SK-N-SH (cell line): ENCODE data around the gene PPP2R5C. TPM values are rescaled to one million over a fixed set of nuclear protein-coding genes. Genes with fewer than 3 reads are reported as not detected.
"Not testable (repeated sequence)": the region's sequence is repeated elsewhere in the genome, so short reads cannot be mapped to it uniquely, and the experiment has no call there.

Experiments
- CTCF ChIA-PET: fragments of 300-600, 350-600 bp; formaldehyde crosslinking; extraction: SDS; loops from one replicate; lab custom pipeline; 2021; lab: Yijun Ruan, JAX
- POLR2A ChIA-PET: fragments of 350-600 bp; sonication (Branson Sonifier 250); formaldehyde crosslinking; extraction: SDS; loops from one replicate; lab custom pipeline; 2020; ENCODE audit warnings: antibody characterized with exemption, inconsistent platforms; lab: Yijun Ruan, JAX
- DNase-seq: peaks from one replicate; pipeline ENCODE4 v3.0.0; 2012
- H2AFZ ChIP-seq: fragments of 200-600 bp; sonication (generic); 2 replicates; pipeline ENCODE4 v1.8.1; 2016; ENCODE audit warnings: antibody characterized with exemption, mild to moderate bottlenecking, low read depth
- H3F3A ChIP-seq: fragments of 200-600 bp; sonication (generic); replicated peaks from 2 replicates; pipeline ENCODE3; 2016; ENCODE audit warnings: antibody characterized with exemption, mild to moderate bottlenecking; ENCODE audit not compliant: insufficient read depth
- H3K27ac ChIP-seq, 2 experiments: fragments of 200-500 bp in 1 of 2; fragments of 200-600 bp in 1 of 2; sonication (Bioruptor generic) in 1 of 2; sonication (generic), shearing (Covaris generic) in 1 of 2; 2 replicates each; pipeline versions ENCODE4 v1.5.1 to v1.6.1; 2014 to 2016; ENCODE audit warnings: low read depth in 2 of 2, inconsistent platforms in 1 of 2, low read length in 1 of 2, mild to moderate bottlenecking in 1 of 2, mixed read lengths in 1 of 2
- H3K27me3 ChIP-seq: fragments of 200-600 bp; sonication (generic), shearing (Covaris generic); 2 replicates; pipeline ENCODE4 v1.6.1; 2016; ENCODE audit warnings: mixed run types; ENCODE audit not compliant: insufficient read depth
- H3K36me3 ChIP-seq, 2 experiments: fragments of 200-500 bp in 1 of 2; fragments of 200-600 bp in 1 of 2; sonication (Bioruptor generic) in 1 of 2; sonication (generic) in 1 of 2; replicated peaks in 1 of 2; 2 replicates each; pipeline versions ENCODE3 to v1.5.1; 2014 to 2016; ENCODE audit warnings: low read length in 1 of 2, mild to moderate bottlenecking in 1 of 2; ENCODE audit not compliant: insufficient read depth in 2 of 2, control insufficient read depth in 1 of 2
- H3K4me1 ChIP-seq, 2 experiments: fragments of 200-500 bp in 1 of 2; fragments of 200-600 bp in 1 of 2; sonication (Bioruptor generic) in 1 of 2; sonication (generic), shearing (Covaris generic) in 1 of 2; 2 replicates each; pipeline versions ENCODE4 v1.5.1 to v1.6.1; 2014 to 2016; ENCODE audit warnings: low read depth in 1 of 2, low read length in 1 of 2, mixed run types in 1 of 2; ENCODE audit not compliant: insufficient read depth in 2 of 2, control insufficient read depth in 1 of 2
- H3K4me2 ChIP-seq: fragments of 200-600 bp; sonication (generic), shearing (Covaris generic); 2 replicates; pipeline ENCODE4 v1.6.1; 2017; ENCODE audit warnings: mixed run types
- H3K4me3 ChIP-seq, 2 experiments: fragments of 200-500 bp in 1 of 2; fragments of 200-600 bp in 1 of 2; sonication (Bioruptor generic) in 1 of 2; sonication (generic), shearing (Covaris generic) in 1 of 2; 2 replicates each; pipeline versions ENCODE4 v1.5.1 to v1.8.1; 2014 to 2016; ENCODE audit warnings: low read depth in 2 of 2, inconsistent platforms in 1 of 2, low read length in 1 of 2, mild to moderate bottlenecking in 1 of 2, mixed read lengths in 1 of 2, moderate library complexity in 1 of 2
- H3K79me2 ChIP-seq: fragments of 200-600 bp; sonication (generic); 2 replicates; pipeline ENCODE4 v1.8.1; 2017; ENCODE audit warnings: mild to moderate bottlenecking; ENCODE audit not compliant: insufficient read depth
- H3K9ac ChIP-seq: fragments of 200-600 bp; sonication (generic); 2 replicates; pipeline ENCODE4 v1.6.1; 2017; ENCODE audit warnings: mixed run types
- H3K9me2 ChIP-seq: fragments of 200-600 bp; sonication (generic); 2 replicates; pipeline ENCODE4 v1.6.1; 2017; ENCODE audit warnings: mixed run types
- H3K9me3 ChIP-seq: fragments of 200-600 bp; sonication (generic); 2 replicates; pipeline ENCODE4 v1.6.1; 2017; ENCODE audit warnings: mixed run types, mild to moderate bottlenecking, moderate library complexity
- H4K20me1 ChIP-seq: fragments of 200-600 bp; sonication (generic); 2 replicates; pipeline ENCODE4 v1.6.1; 2017; ENCODE audit warnings: mild to moderate bottlenecking, mixed run types; ENCODE audit not compliant: insufficient read depth
- EZH2phosphoT487 ChIP-seq: fragments of 200-600 bp; sonication (generic); IDR thresholded peaks from 2 replicates; pipeline ENCODE4 v1.6.1; 2017; ENCODE audit warnings: low read depth, mixed run types, mild to moderate bottlenecking, antibody characterized with exemption, moderate library complexity, borderline replicate concordance
- FOSL2 ChIP-seq: IDR thresholded peaks from 2 replicates; pipeline ENCODE4 v1.4.0; 2012; ENCODE audit warnings: low read depth, mild to moderate bottlenecking, moderate library complexity, borderline replicate concordance
- FOXM1 ChIP-seq: IDR thresholded peaks from 2 replicates; pipeline ENCODE4 v1.4.0; 2012; ENCODE audit warnings: low read depth, mild to moderate bottlenecking
- GABPA ChIP-seq: IDR thresholded peaks from 2 replicates; pipeline ENCODE4 v1.4.0; 2012; ENCODE audit warnings: low read depth, mild to moderate bottlenecking
- JUND ChIP-seq: IDR thresholded peaks from 2 replicates; pipeline ENCODE4 v1.4.0; 2012
- RCOR1 ChIP-seq: fragments of 150-350 bp; IDR thresholded peaks from 2 replicates; pipeline ENCODE4 v1.6.1; 2017; ENCODE audit warnings: antibody characterized with exemption, low read length
- SMC3 ChIP-seq: IDR thresholded peaks from 2 replicates; pipeline ENCODE4 v1.6.1; 2012; ENCODE audit warnings: low read depth, low read length, improper control_type of control experiment
- TCF12 ChIP-seq: IDR thresholded peaks from 2 replicates; pipeline ENCODE4 v1.4.0; 2012
- TEAD4 ChIP-seq: IDR thresholded peaks from 2 replicates; pipeline ENCODE4 v1.4.0; 2012; ENCODE audit warnings: mild to moderate bottlenecking, borderline replicate concordance; ENCODE audit not compliant: insufficient read depth
- USF2 ChIP-seq: fragments of 150-350 bp; IDR thresholded peaks from 2 replicates; pipeline ENCODE4 v1.6.1; 2017; ENCODE audit warnings: antibody characterized with exemption, low read length, low read depth, borderline replicate concordance
- WGBS: methylation state at CpG from one replicate; pipeline ENCODE4 v1.1.6; 2017; ENCODE audit warnings: low lambda C conversion rate; 5-methylcytosine and 5-hydroxymethylcytosine counted together
- polyA plus RNA-seq, 3 experiments: library from polyadenylated mRNA; depleted of rRNA; stranded (reverse); fragments of >200 nt; gene quantifications; 2 replicates each; pipeline ENCODE4 v1.2.3, GENCODE V29; 2012
- TF ChIP-seq, protein P1 (sequence below): fragments of 200-600 bp; sonication (generic); IDR thresholded peaks from 2 replicates; pipeline ENCODE4 v1.6.1; 2017; ENCODE audit warnings: antibody characterized with exemption, mild to moderate bottlenecking, moderate library complexity

PPP2R5C gene
- polyA plus RNA-seq, 1 of the 3 experiments (the other 2 are of a cell fraction) = 43.7 TPM

GRCh38 chr14:101797856-101798255 lies 36.3 kb downstream of the PPP2R5C start:
- 84% methylated on average over 5 of the region's 5 CpGs for WGBS
- CTCF ChIA-PET = interaction anchor here (1.1 kb wide), 1 partner anchor 10 kb away, joined by 3 read pairs; no protein-coding TSS in a partner anchor
- H3K27me3 ChIP-seq = no peaks in the 10 kb centered on the region

GRCh38 chr14:101804373-101804772 lies 42.9 kb downstream of the PPP2R5C start:
- H3K4me1 ChIP-seq = peaks cover 0 to 16% of the 10 kb centered on the region in 2 experiments; a peak in 2 of 4 replicates
- CTCF ChIA-PET = interaction anchor here (1.0 to 1.7 kb wide), 2 partner anchors 33 to 87 kb away, joined by 4 read pairs; no protein-coding TSS in a partner anchor
- POLR2A ChIA-PET = not testable (repeated sequence)

More at GRCh38 chr14:101797856-101798255, 36.3 kb downstream of the PPP2R5C start:
- TF ChIP-seq FOXM1 (no peak), TCF12 (no peak)
- TF ChIP-seq, all 33 proteins: peak for 0
- Histone ChIP-seq H3K4me3 (no peak overlapping the region), H3K4me1 (no peaks in the 10 kb centered on the region; a peak in 1 of 4 replicates), H3K36me3 (no peaks in the 10 kb centered on the region), H3F3A (no peaks in the 10 kb centered on the region), H3K4me2 (no peak overlapping the region), H3K27ac (no peak overlapping the region), H3K9me3 (no peaks in the 10 kb centered on the region), H2AFZ (no peak overlapping the region), H3K79me2 (no peaks in the 10 kb centered on the region), H4K20me1 (no peaks in the 10 kb centered on the region), H3K9me2 (no peaks in the 10 kb centered on the region), H3K9ac (no peak overlapping the region)
- POLR2A ChIA-PET = no interaction called here
- no peak for DNase-seq

GRCh38 chr14:101806252-101806651 lies 44.7 kb downstream of the PPP2R5C start:
- Histone ChIP-seq H3K79me2 (peaks cover 18% of the 10 kb centered on the region), H3K4me1 (peaks cover 4 to 18% of the 10 kb centered on the region in 2 experiments; a peak in 3 of 4 replicates), H3F3A (peaks cover 26% of the 10 kb centered on the region)
- H3K9me2 ChIP-seq, H3K27ac ChIP-seq, H3K36me3 ChIP-seq, DNase-seq, POLR2A ChIA-PET, H3K9me3 ChIP-seq, H4K20me1 ChIP-seq, H3K27me3 ChIP-seq, H2AFZ ChIP-seq, H3K4me3 ChIP-seq, H3K9ac ChIP-seq, H3K4me2 ChIP-seq: not testable (repeated sequence)
- CTCF ChIA-PET = interaction anchor here (5.2 kb wide), 1 partner anchor 35 kb away, joined by 33 read pairs; no protein-coding TSS in a partner anchor
- 85% methylated on average over 1 of the region's 1 CpG for WGBS

More at GRCh38 chr14:101804373-101804772, 42.9 kb downstream of the PPP2R5C start:
- not testable (repeated sequence) for H3K79me2 ChIP-seq, H3K4me2 ChIP-seq, H3K36me3 ChIP-seq, H3K27ac ChIP-seq, H4K20me1 ChIP-seq, H3K9me2 ChIP-seq, H2AFZ ChIP-seq, H3K4me3 ChIP-seq, H3K9me3 ChIP-seq, DNase-seq, H3K9ac ChIP-seq, H3K27me3 ChIP-seq
- 100% methylated on average over 1 of the region's 1 CpG for WGBS
- H3F3A ChIP-seq = peaks cover 11% of the 10 kb centered on the region

DNA sequence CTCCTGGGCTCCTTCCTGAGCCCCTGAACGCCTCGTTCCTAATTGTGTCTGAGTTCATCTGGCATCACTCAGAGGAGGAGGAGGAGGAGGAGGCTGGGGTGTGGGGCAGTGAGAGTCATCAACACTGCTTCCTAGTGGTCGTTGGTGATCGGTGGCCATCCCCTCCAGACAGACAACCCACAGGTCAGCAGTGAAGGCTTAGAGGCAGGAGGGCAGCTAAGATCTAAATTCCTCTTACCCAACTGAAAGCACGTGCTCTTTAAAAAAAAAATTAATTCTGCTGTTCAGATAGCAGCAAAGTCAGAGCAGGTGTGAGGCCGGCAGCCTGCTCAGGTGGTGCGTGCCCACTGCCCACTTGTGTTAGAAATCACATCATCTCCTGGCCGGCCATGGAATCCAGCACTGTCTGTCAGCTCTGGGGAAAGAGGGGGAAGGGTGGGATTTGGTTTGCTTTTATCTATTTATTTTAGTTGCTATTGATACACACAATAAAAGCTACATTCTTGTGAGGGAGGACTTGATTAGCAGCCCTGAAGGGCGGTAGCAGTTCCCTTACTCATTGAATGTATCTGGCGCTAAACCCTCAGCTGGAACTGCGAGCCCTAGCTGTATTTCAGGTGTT lies 46.6 kb downstream of the PPP2R5C start:
- POLR2A ChIA-PET = interaction anchor here (0.6 to 0.9 kb wide), 2 partner anchors 20 to 116 kb away, joined by 3 read pairs; no protein-coding TSS in a partner anchor
- H4K20me1 ChIP-seq = peaks cover 23% of the 10 kb centered on the region
- 63% methylated on average over 11 of the region's 11 CpGs for WGBS

More for the DNA sequence above, 46.6 kb downstream of the PPP2R5C start:
- no peak overlapping the region for H3K9ac ChIP-seq
- H3K4me3 ChIP-seq = peak overlapping the region in 1 of 2 experiments; percentile 17; a peak in 1 of 4 replicates
- peaks cover 14 to 34% of the 10 kb centered on the region in 2 experiments; a peak in 3 of 4 replicates for H3K4me1 ChIP-seq
- no peak overlapping the region for H3K4me2 ChIP-seq
- peaks cover 36% of the 10 kb centered on the region for H3K79me2 ChIP-seq
- H3F3A ChIP-seq = peaks cover 26% of the 10 kb centered on the region
- H2AFZ ChIP-seq = no peak overlapping the region
- 0 out of 2 replicates have a peak, but pooled peaks cover 3% of the 10 kb centered on the region for H3K9me3 ChIP-seq
- DNase-seq = peak; percentile 60
- CTCF ChIA-PET = interaction anchor here (0.7 to 5.2 kb wide), 10 partner anchors 9 to 289 kb away, joined by 3 to 33 read pairs (median 3); no protein-coding TSS in a partner anchor
- no peaks in the 10 kb centered on the region for H3K9me2 ChIP-seq
- TF ChIP-seq RCOR1 (no peak), JUND (no peak), FOSL2 (no peak), SMC3 (no peak), TCF12 (no peak), TEAD4 (no peak), EZH2phosphoT487 (no peak), USF2 (no peak), GABPA (no peak)
- TF ChIP-seq, protein P1, sequence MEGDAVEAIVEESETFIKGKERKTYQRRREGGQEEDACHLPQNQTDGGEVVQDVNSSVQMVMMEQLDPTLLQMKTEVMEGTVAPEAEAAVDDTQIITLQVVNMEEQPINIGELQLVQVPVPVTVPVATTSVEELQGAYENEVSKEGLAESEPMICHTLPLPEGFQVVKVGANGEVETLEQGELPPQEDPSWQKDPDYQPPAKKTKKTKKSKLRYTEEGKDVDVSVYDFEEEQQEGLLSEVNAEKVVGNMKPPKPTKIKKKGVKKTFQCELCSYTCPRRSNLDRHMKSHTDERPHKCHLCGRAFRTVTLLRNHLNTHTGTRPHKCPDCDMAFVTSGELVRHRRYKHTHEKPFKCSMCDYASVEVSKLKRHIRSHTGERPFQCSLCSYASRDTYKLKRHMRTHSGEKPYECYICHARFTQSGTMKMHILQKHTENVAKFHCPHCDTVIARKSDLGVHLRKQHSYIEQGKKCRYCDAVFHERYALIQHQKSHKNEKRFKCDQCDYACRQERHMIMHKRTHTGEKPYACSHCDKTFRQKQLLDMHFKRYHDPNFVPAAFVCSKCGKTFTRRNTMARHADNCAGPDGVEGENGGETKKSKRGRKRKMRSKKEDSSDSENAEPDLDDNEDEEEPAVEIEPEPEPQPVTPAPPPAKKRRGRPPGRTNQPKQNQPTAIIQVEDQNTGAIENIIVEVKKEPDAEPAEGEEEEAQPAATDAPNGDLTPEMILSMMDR = no peak
- H3K27me3 ChIP-seq = no peaks in the 10 kb centered on the region
- peaks cover 0 to 6% of the 10 kb centered on the region in 2 experiments for H3K36me3 ChIP-seq
- peak overlapping the region; percentile 33 to 98 for H3K27ac ChIP-seq
